Vagina (tissue), 2 donors: Measurements from ENCODE around the gene TEX26.

Experiments used
- CTCF ChIP-seq, 3 experiments: fragments of 450-650 bp in 2 of 3; fragments of 200-600 bp in 1 of 3; sonication (generic) in 1 of 3; IDR thresholded peaks; one replicate each; pipeline ENCODE4 v1.5.1; 2017 to 2019; ENCODE audit warnings: antibody characterized with exemption in 3 of 3, mild to moderate bottlenecking in 2 of 3, moderate library complexity in 2 of 3
- POLR2A ChIP-seq, 2 donors: fragments of 450-650 bp; IDR thresholded peaks; one replicate each; pipeline ENCODE4 v1.6.1; 2017; ENCODE audit warnings: antibody characterized with exemption in 2 of 2, mild to moderate bottlenecking in 2 of 2, moderate library complexity in 2 of 2

DNA sequence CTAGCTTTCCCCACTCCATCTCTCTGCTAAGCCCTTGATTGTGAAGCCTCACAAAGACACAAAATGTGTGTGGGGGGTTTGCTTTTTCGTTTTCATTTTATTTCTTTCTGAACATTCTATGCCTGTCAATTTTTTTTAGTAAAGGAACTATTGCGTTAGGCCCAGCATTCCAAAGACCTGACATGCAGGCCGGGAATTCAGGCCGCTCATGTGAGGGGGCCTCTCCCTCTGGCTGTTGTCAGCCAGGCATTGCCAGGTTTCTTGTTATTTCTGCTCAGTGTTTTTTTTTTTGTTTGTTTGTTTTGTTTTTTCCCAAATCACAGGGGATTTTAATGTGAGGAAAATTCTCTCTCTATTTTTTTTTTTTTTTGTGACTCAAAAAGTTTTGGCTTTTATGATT lies 36.7 kb upstream of the TEX26 start:
- no peak for TF ChIP-seq CTCF (IDR thresholded peaks at IDR 0.05)
- TF ChIP-seq POLR2A (IDR thresholded peaks at IDR 0.05): no peak
